Psoas muscle (tissue), 8 donors: ENCODE data around the gene PELI3. TPM values are rescaled to one million over a fixed set of nuclear protein-coding genes. Genes with fewer than 3 reads are reported as not detected.
A peak's percentile ranks its signal among the peaks of the same experiment; 100 is the strongest.
"Not testable (repeated sequence)": the region's sequence is repeated elsewhere in the genome, so short reads cannot be mapped to it uniquely, and the experiment has no call there.

Experiments
- ATAC-seq, 4 donors: fragments of 200-7000 bp; cut with Tn5 transposase; one replicate each; pipeline ENCODE4 v1.9.1; 2020; ENCODE audit warnings: moderate library complexity in 3 of 4, mild to moderate bottlenecking in 2 of 4
- DNase-seq, 2 donors: peaks; one replicate each; pipeline ENCODE4 v3.0.0-alpha.2; 2020
- H3K27ac ChIP-seq: fragments of 200-600 bp; one replicate; pipeline ENCODE4 v1.8.0; 2022
- H3K27me3 ChIP-seq, 3 donors: fragments of 200-600 bp in 1 of 3; one replicate each; pipeline versions ENCODE4 v1.6.1 to v1.8.0; 2013 to 2022; ENCODE audit warnings: low read length in 2 of 3, mild to moderate bottlenecking in 2 of 3, moderate library complexity in 1 of 3; ENCODE audit not compliant: insufficient read depth in 3 of 3
- H3K36me3 ChIP-seq, 2 donors: fragments of 200-600 bp in 1 of 2; one replicate each; pipeline versions ENCODE4 v1.6.1 to v1.8.0; 2013 to 2022; ENCODE audit warnings: low read depth in 1 of 2, mild to moderate bottlenecking in 1 of 2, moderate library complexity in 1 of 2; ENCODE audit not compliant: insufficient read depth in 1 of 2
- H3K4me1 ChIP-seq: fragments of 200-600 bp; one replicate; pipeline ENCODE4 v1.8.0; 2022
- H3K4me3 ChIP-seq: fragments of 200-600 bp; one replicate; pipeline ENCODE4 v1.8.0; 2022; ENCODE audit warnings: mild to moderate bottlenecking
- H3K9me3 ChIP-seq: fragments of 200-600 bp; one replicate; pipeline ENCODE4 v1.8.0; 2022
- WGBS, 3 donors: extraction: QIAGEN DNeasy Blood & Tissue Kit; methylation state at CpG; one replicate each; pipeline versions ENCODE4 v1.1.6 to v1.1.7; 2013; 5-methylcytosine and 5-hydroxymethylcytosine counted together
- intact Hi-C, 2 donors: fragments of 100-400 bp; cut with DNase I; formaldehyde crosslinking; loops; one replicate each; pipeline versions ENCODE4 v1.11.0 to v1.14.2; 2022
- polyA plus RNA-seq, 3 donors: library from polyadenylated mRNA; stranded (reverse); fragments of 200-250 nt; gene quantifications; one replicate each; pipeline ENCODE4 v1.2.3, GENCODE V29; 2013
- total RNA-seq, 4 donors: library from RNA; stranded (reverse); fragmentation: NEBNext Ultra II Directional in 2 of 4; extraction: Animal tissue kit (Norgen Biotek cat#: 25700) in 2 of 4; gene quantifications; one replicate each; pipeline versions ENCODE4 v1.2.1 to v1.2.4, GENCODE V29; 2021 to 2023
- TF ChIP-seq, protein P1 (sequence below): fragments of 200-600 bp; IDR thresholded peaks from one replicate; pipeline ENCODE4 v1.8.0; 2022; ENCODE audit warnings: antibody characterized with exemption
- donor health status: healthy with polysubstance abuse.
- donor health status: DM: no; HTN: no; CAD: no; lungs with moderate emphysema.
- donor health status: Bipolar disorder and iron deficiency.
- donor health status: healthy.
- donor health status: DM: yes; HTN: yes; CAD: no.
- donor health status: DM: no; HTN: no; CAD: no.
- donor health status: DM: no; HTN: no; CAD: no.
- donor health status: DM: yes; HTN: yes; CAD: no.

PELI3 gene
- total and polyA plus RNA-seq, 7 donors, result 3.1 to 46.8 (median 13.3) TPM

- Histone ChIP-seq H3K27ac (peak overlapping the region; percentile 89), H3K4me1 (peaks cover 8% of the 10 kb centered on the region), H3K9me3 (no peaks in the 10 kb centered on the region), H3K4me3 (peak overlapping the region; percentile 97), H3K36me3 (peaks cover 9 to 41% of the 10 kb centered on the region in 2 donors), H3K27me3 (no peaks in the 10 kb centered on the region)
- intact Hi-C loops, result loop anchor here in 1 of 2 donors (1.0 kb wide), 1 partner anchor 42 kb away; the partner anchor contains the start of gene DPP3
- TF ChIP-seq, protein P1, sequence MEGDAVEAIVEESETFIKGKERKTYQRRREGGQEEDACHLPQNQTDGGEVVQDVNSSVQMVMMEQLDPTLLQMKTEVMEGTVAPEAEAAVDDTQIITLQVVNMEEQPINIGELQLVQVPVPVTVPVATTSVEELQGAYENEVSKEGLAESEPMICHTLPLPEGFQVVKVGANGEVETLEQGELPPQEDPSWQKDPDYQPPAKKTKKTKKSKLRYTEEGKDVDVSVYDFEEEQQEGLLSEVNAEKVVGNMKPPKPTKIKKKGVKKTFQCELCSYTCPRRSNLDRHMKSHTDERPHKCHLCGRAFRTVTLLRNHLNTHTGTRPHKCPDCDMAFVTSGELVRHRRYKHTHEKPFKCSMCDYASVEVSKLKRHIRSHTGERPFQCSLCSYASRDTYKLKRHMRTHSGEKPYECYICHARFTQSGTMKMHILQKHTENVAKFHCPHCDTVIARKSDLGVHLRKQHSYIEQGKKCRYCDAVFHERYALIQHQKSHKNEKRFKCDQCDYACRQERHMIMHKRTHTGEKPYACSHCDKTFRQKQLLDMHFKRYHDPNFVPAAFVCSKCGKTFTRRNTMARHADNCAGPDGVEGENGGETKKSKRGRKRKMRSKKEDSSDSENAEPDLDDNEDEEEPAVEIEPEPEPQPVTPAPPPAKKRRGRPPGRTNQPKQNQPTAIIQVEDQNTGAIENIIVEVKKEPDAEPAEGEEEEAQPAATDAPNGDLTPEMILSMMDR, result no peak
- WGBS, 3 donors, result 5 to 10% (median 5%) methylated on average over 10 to 12 of the region's 12 CpGs
- ATAC-seq, result no peak
- DNase-seq, result no peak
Measured at GRCh38 chr11:66437979-66438503, 28.7 kb upstream of the PELI3 start.

DNA sequence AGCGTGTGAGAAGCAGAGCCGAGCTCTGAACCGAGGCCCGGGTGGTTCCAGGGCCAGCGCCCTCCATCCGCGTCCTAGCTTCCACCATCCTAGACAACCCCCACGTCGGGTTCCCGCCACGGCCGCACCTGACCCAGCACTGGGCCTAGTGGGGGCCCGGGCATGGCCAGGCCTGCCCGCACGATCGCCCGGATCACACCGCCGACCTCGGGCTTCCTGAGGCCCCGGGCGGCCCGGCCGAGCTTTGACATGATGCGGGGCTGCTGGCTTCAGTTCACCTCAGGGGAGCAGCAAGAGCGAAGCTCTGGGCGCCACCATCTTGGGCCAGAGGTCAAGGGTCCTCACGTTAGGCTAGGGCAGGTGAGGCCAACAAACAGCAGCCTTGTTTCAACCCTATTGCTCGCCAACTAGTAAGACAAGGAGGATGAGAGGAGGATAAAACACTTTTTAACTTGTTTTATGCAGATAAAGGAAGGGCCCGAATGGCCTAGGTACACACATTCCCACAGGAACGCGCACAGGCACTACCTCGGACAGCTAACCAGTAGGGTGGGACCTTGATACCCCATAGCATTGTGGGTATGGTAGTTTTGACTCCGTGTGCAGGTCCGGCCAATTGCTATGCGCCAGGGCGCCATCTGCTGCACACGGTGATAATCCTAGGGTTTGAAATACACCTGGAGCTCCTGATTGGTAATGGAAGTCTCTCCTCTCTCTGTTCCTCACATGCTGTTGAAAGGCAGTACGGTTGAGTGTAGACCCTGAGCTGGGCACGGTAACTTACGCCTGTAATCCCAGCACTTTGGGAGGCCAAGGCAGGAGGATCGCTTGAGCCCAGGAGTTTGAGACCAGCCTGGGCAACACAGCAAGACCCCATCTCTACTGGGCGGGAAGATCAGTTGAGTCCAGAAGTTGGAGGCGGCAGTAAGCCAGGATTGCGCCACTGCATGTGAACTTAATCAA is 27.9 kb upstream of the PELI3 start, which contains the start of gene MRPL11:
MRPL11 (minus strand) TSS at position 345 of the 963 bp plus-strand sequence; CDS start at position 251, 94 bp downstream.
- intact Hi-C loops, result loop anchor here in 1 of 2 donors (1.0 kb wide), 1 partner anchor 42 kb away; the partner anchor contains the start of gene DPP3
- Histone ChIP-seq H3K9me3 (no peaks in the 10 kb centered on the region), H3K27ac (peak within 1 kb of the TSS; percentile 89), H3K4me3 (peak within 1 kb of the TSS; percentile 97), H3K4me1 (peaks cover 8% of the 10 kb centered on the region), H3K27me3 (no peaks in the 10 kb centered on the region), H3K36me3 (peaks cover 9 to 35% of the 10 kb centered on the region in 2 donors)
- DNase-seq (peak; percentile 90 to 94), ATAC-seq (peak; percentile 100)
- TF ChIP-seq, protein P1, result peak; percentile 57
- 8% methylated on average over 44 to 45 of the region's 45 CpGs for WGBS, 3 donors

DNA sequence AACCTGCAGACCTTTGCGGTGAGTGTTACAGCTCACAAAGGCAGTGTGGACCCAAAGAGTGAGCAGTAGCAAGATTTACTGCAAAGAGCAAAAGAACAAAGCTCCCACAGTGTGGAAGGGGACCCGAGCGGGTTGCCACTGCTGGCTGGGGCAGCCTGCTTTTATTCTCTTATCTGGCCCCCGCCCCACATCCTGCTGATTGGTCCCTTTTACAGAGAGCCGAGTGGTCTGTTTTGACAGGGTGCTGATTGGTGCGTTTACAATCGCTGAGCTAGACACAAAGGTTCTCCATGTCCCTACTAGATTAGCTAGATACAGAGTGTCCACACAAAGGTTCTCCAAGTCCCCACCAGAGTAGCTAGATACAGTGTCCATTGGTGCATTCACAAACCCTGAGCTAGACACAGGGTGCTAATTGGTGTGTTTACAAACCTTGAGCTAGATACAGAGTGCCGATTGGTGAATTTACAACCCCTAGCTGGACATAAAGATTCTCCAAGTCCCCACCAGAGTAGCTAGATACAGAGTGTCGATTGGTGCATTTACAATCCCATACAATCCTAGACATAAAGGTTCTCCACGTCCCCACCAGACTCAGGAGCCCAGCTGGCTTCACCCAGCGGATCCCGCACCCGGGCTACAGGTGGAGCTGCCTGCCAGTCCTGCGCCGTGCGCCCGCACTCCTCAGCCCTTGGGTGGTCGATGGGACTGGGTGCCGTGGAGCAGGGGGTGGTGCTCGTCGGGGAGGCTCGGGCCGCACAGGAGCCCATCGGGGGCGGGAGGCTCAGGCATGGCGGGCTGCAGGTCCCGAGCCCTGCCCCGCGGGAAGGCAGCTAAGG is 26.4 kb upstream of the PELI3 start:
- not testable (repeated sequence) for H3K27ac ChIP-seq, H3K4me3 ChIP-seq, H3K9me3 ChIP-seq, DNase-seq, H3K4me1 ChIP-seq, ATAC-seq, H3K27me3 ChIP-seq
- H3K36me3 ChIP-seq, result peaks cover 9 to 20% of the 10 kb centered on the region in 2 donors
- WGBS, 3 donors, result 87 to 90% (median 89%) methylated on average over 22 to 29 of the region's 29 CpGs
- intact Hi-C loops, result loop anchor here (5.0 kb wide), 1 partner anchor 33 kb away; no protein-coding TSS in a partner anchor

DNA sequence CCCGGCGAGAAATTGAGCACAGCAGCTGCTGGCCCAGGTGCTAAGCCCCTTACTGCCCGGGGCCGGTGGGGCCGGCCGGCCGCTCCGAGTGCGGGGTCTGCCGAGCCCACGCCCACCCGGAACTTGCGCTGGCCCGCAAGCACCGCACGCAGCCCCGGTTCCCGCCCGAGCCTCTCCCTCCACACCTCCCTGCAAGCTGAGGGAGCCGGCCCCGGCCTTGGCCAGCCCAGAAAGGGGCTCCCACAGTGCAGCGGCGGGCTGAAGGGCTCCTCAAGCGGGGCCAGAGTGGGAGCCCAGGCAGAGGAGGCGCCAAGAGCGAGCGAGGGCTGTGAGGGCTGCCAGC is 25.8 kb upstream of the PELI3 start:
- H3K4me1 ChIP-seq, H3K27ac ChIP-seq, H3K27me3 ChIP-seq, DNase-seq, H3K4me3 ChIP-seq, H3K9me3 ChIP-seq, ATAC-seq: not testable (repeated sequence)
- H3K36me3 ChIP-seq, result peaks cover 3 to 14% of the 10 kb centered on the region in 2 donors
- intact Hi-C loops, result loop anchor here (5.0 kb wide), 1 partner anchor 34 kb away; no protein-coding TSS in a partner anchor
- WGBS, 3 donors, result 89 to 93% (median 92%) methylated on average over 16 to 27 of the region's 27 CpGs

- DNase-seq, result no peak
- no peaks in the 10 kb centered on the region for H3K9me3 ChIP-seq
Measured at GRCh38 chr11:66443602-66444001, 23.1 kb upstream of the PELI3 start.

More at GRCh38 chr11:66443602-66444001, 23.1 kb upstream of the PELI3 start:
- Histone ChIP-seq H3K27ac (no peak overlapping the region), H3K27me3 (no peaks in the 10 kb centered on the region), H3K36me3 (no peaks in the 10 kb centered on the region), H3K4me3 (no peak overlapping the region), H3K4me1 (no peaks in the 10 kb centered on the region)
- intact Hi-C loops, result loop anchor here (5.0 kb wide), 1 partner anchor 36 kb away; no protein-coding TSS in a partner anchor
- TF ChIP-seq, protein P1, result no peak
- 81 to 90% (median 84%) methylated on average over 4 of the region's 4 CpGs for WGBS, 3 donors
- no peak for ATAC-seq
